ENCODE data around the gene TNNI2.

DNA sequence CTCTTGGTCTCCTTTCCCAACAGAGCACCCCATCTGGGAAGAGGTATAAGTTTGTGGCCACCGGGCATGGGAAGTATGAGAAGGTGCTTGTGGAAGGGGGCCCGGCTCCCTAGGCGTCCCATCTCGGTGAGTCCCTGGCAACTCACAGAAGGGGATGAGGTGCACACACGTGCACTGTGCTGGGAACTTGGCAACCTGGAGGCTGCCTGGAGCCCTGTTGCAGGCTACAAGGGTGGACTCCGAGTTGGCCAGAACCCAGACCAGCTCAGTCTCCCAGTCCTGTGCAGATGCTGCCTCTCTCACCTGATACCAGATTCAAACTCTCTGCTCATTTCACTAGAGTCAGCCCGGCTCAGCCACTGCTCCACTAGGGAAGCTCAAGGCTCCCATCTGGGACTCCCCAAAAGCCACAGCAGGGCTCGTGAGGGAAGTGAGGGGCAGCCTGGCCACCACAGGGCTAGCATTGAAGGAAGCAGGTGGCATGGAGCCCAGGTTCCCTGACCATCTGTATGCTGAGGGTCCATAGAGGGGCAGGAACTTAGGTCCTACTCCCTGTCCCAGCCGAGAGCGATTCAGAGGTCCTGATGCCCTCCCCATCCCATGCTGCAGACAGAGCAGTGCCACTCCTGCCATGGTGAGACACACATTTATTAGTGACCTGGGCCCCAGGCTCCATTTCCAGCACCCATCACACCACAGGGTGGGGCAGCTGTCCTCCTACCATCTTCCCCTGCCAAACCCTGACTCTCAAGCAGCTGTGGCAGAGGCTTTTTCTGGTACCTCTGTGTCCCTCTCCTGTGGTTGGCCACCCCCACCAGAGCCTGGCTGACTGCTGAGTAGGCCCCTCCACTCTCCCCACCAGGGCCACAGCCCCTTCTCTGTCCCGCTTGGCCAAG, 48.9 kb downstream of the TNNI2 start:
- TF ChIP-seq POLR2A (IDR thresholded peaks at IDR 0.05; ENCODE audit: low read depth, low read length) (no peak), POLR2AphosphoS5 (IDR thresholded peaks at IDR 0.05; ENCODE audit: low read depth, low read length) (no peak)
